H1 (cell line): ENCODE results near the gene SERPINE3. TPM values are rescaled to one million over a fixed set of nuclear protein-coding genes. Genes with fewer than 3 reads are reported as not detected.

Experiments used
- CTCF ChIA-PET: fragments of 300-600 bp; sonication (Branson Sonifier 250); formaldehyde crosslinking; loops from one replicate; lab custom pipeline; 2021; ENCODE audit not compliant: partially characterized antibody; lab: Charles Lee
- POLR2A ChIA-PET: fragments of 300-600 bp; sonication (Branson Sonifier 250); formaldehyde crosslinking; loops from one replicate; lab custom pipeline; 2021; ENCODE audit warnings: inconsistent platforms; ENCODE audit not compliant: partially characterized antibody; lab: Charles Lee
- DNase-seq, 2 experiments: peaks; one replicate each; pipeline versions ENCODE4 v3.0.0 to v3.0.0-alpha.2; 2010 to 2022; ENCODE audit warnings: low spot score in 2 of 2, low read depth in 1 of 2, mixed read lengths in 1 of 2
- FAIRE-seq: peaks from 2 replicates; lab custom pipeline; 2011; peaks lifted over from hg19 to GRCh38; lab: Jason Lieb, UNC
- H2AFZ ChIP-seq: 2 replicates; pipeline ENCODE4 v1.8.1; 2012; ENCODE audit warnings: low read length, inconsistent platforms
- H2AK5ac ChIP-seq: 2 replicates; pipeline ENCODE4 v1.6.1; 2013; ENCODE audit warnings: low read depth, low read length
- H2BK120ac ChIP-seq: replicated peaks from 2 replicates; pipeline ENCODE3; 2013; ENCODE audit warnings: low read depth, low read length, inconsistent platforms
- H2BK12ac ChIP-seq: 2 replicates; pipeline ENCODE4 v1.6.1; 2013; ENCODE audit warnings: low read depth, low read length
- H2BK15ac ChIP-seq: 2 replicates; pipeline ENCODE4 v1.6.1; 2013; ENCODE audit warnings: low read length
- H2BK20ac ChIP-seq: 2 replicates; pipeline ENCODE4 v1.6.1; 2013; ENCODE audit warnings: low read length
- H2BK5ac ChIP-seq: 2 replicates; pipeline ENCODE4 v1.6.1; 2013; ENCODE audit warnings: low read depth, low read length
- H3K14ac ChIP-seq: 2 replicates; pipeline ENCODE4 v1.6.1; 2013; ENCODE audit warnings: inconsistent platforms; ENCODE audit not compliant: insufficient read length
- H3K18ac ChIP-seq: 2 replicates; pipeline ENCODE4 v1.6.1; 2013; ENCODE audit warnings: low read length; ENCODE audit errors: extremely low read depth
- H3K23ac ChIP-seq: 2 replicates; pipeline ENCODE4 v1.6.1; 2013; ENCODE audit warnings: inconsistent platforms; ENCODE audit not compliant: insufficient read length
- H3K23me2 ChIP-seq: 2 replicates; pipeline ENCODE4 v1.6.1; 2013; ENCODE audit warnings: low read depth, low read length
- H3K27ac ChIP-seq: 2 replicates; pipeline ENCODE4 v1.6.1; 2011; ENCODE audit warnings: low read depth, low read length, inconsistent platforms
- H3K27me3 ChIP-seq, 4 experiments: replicated peaks in 1 of 4; 1 replicate in 1 of 4; 2 replicates in 3 of 4; pipeline versions ENCODE4 v1.6.1 to v1.8.1; 2011 to 2013; ENCODE audit warnings: low read length in 3 of 4, mild to moderate bottlenecking in 3 of 4, inconsistent platforms in 2 of 4, mixed read lengths in 2 of 4, moderate library complexity in 1 of 4; ENCODE audit not compliant: control insufficient read depth in 3 of 4, insufficient read depth in 3 of 4; ENCODE audit errors: extremely low read depth in 1 of 4
- H3K36me3 ChIP-seq, 4 experiments: 2 replicates each; pipeline versions ENCODE4 v1.6.1 to v1.8.1; 2011 to 2013; ENCODE audit warnings: mild to moderate bottlenecking in 4 of 4, low read length in 3 of 4, moderate library complexity in 2 of 4, control low read depth in 1 of 4, inconsistent platforms in 1 of 4; ENCODE audit not compliant: insufficient read depth in 4 of 4, control insufficient read depth in 2 of 4
- H3K4ac ChIP-seq: replicated peaks from 2 replicates; pipeline ENCODE3; 2013; ENCODE audit warnings: low read length, low read depth, mixed read lengths, inconsistent platforms; ENCODE audit not compliant: insufficient read length
- H3K4me1 ChIP-seq, 4 experiments: replicated peaks in 1 of 4; 1 replicate in 1 of 4; 2 replicates in 3 of 4; pipeline versions ENCODE4 v1.6.1 to v1.8.1; 2011 to 2013; ENCODE audit warnings: low read length in 3 of 4, inconsistent platforms in 2 of 4, mixed read lengths in 1 of 4; ENCODE audit not compliant: insufficient read depth in 4 of 4, control insufficient read depth in 3 of 4
- H3K4me2 ChIP-seq, 2 experiments: 2 replicates each; pipeline versions ENCODE4 v1.6.1 to v1.8.1; 2011 to 2013; ENCODE audit warnings: low read depth in 2 of 2, low read length in 2 of 2, control low read depth in 1 of 2, inconsistent platforms in 1 of 2, mild to moderate bottlenecking in 1 of 2; ENCODE audit not compliant: insufficient read depth in 1 of 2
- H3K4me3 ChIP-seq, 4 experiments: fragments of 200-600, 300-600 bp in 1 of 4; sonication (generic), shearing (Covaris generic), sonication (Bioruptor Twin) in 1 of 4; 2 replicates each; pipeline versions ENCODE4 v1.5.1 to v1.8.1; 2011 to 2016; ENCODE audit warnings: low read length in 4 of 4, low read depth in 3 of 4, control low read depth in 2 of 4, inconsistent platforms in 2 of 4, mild to moderate bottlenecking in 2 of 4, mixed read lengths in 1 of 4, moderate library complexity in 1 of 4; ENCODE audit not compliant: insufficient read depth in 2 of 4; ENCODE audit errors: extremely low read depth in 1 of 4
- H3K56ac ChIP-seq: replicated peaks from 2 replicates; pipeline ENCODE3; 2013; ENCODE audit warnings: low read depth, mild to moderate bottlenecking, mixed read lengths, low read length, inconsistent platforms; ENCODE audit not compliant: insufficient read length
- H3K79me1 ChIP-seq: 2 replicates; pipeline ENCODE4 v1.6.1; 2013; ENCODE audit warnings: low read depth, low read length, control low read depth
- H3K79me2 ChIP-seq, 2 experiments: 2 replicates each; pipeline versions ENCODE4 v1.6.1 to v1.8.1; 2012 to 2013; ENCODE audit warnings: low read length in 2 of 2, mild to moderate bottlenecking in 2 of 2, inconsistent platforms in 1 of 2; ENCODE audit not compliant: insufficient read depth in 2 of 2, control insufficient read depth in 1 of 2
- H3K9ac ChIP-seq, 4 experiments: replicated peaks in 1 of 4; 1 replicate in 1 of 4; 2 replicates in 3 of 4; pipeline versions ENCODE4 v1.6.1 to v1.8.1; 2011 to 2013; ENCODE audit warnings: low read depth in 3 of 4, low read length in 3 of 4, control low read depth in 2 of 4, mild to moderate bottlenecking in 2 of 4, moderate library complexity in 2 of 4, inconsistent platforms in 1 of 4; ENCODE audit errors: extremely low read depth in 1 of 4
- H3K9me3 ChIP-seq, 2 experiments: 2 replicates each; pipeline versions ENCODE4 v1.6.1 to v1.8.1; 2012 to 2013; ENCODE audit warnings: mild to moderate bottlenecking in 2 of 2, moderate library complexity in 2 of 2, control low read depth in 1 of 2, inconsistent platforms in 1 of 2, low read depth in 1 of 2, low read length in 1 of 2, mixed read lengths in 1 of 2; ENCODE audit not compliant: insufficient read depth in 2 of 2
- H4K20me1 ChIP-seq, 2 experiments: replicated peaks in 1 of 2; 2 replicates each; pipeline versions ENCODE3 to v1.8.1; 2011 to 2013; ENCODE audit warnings: inconsistent platforms in 2 of 2, low read length in 2 of 2, mild to moderate bottlenecking in 1 of 2; ENCODE audit not compliant: insufficient read depth in 2 of 2, control insufficient read depth in 1 of 2
- H4K5ac ChIP-seq: 2 replicates; pipeline ENCODE4 v1.6.1; 2013; ENCODE audit warnings: low read length, low read depth, mixed read lengths, inconsistent platforms; ENCODE audit not compliant: insufficient read length
- H4K8ac ChIP-seq: 2 replicates; pipeline ENCODE4 v1.8.0; 2013; ENCODE audit warnings: mild to moderate bottlenecking, moderate library complexity, low read length, inconsistent platforms; ENCODE audit not compliant: insufficient read depth; ENCODE audit errors: extremely low read depth
- H4K91ac ChIP-seq: replicated peaks from 2 replicates; pipeline ENCODE3; 2013; ENCODE audit warnings: low read length, mixed read lengths, inconsistent platforms; ENCODE audit not compliant: insufficient read length
- TAF1 ChIP-seq: IDR thresholded peaks from 2 replicates; pipeline ENCODE4 v1.6.1; 2011; ENCODE audit warnings: mild to moderate bottlenecking, low read depth, low read length
- WGBS, 2 experiments: shearing (Covaris generic) in 1 of 2; methylation state at CpG; one replicate each; pipeline versions ENCODE4 v1.1.6 to v1.1.7; 2013 to 2015; ENCODE audit warnings: low lambda C conversion rate in 2 of 2, mixed read lengths in 2 of 2, inconsistent platforms in 1 of 2, low coverage in 1 of 2, missing lambda C conversion rate in 1 of 2; ENCODE audit not compliant: insufficient replicate concordance in 2 of 2, insufficient coverage in 1 of 2, insufficient read length in 1 of 2; ENCODE audit errors: extremely low coverage in 1 of 2, missing lambda C conversion rate in 1 of 2; 5-methylcytosine and 5-hydroxymethylcytosine counted together
- polyA plus RNA-seq, 7 experiments: library from polyadenylated mRNA; depleted of rRNA in 3 of 7; stranded (reverse) in 5 of 7; unstranded in 2 of 7; fragments of >200 nt in 5 of 7; fragments of 200-250 nt in 2 of 7; gene quantifications; 1 replicate in 5 of 7; 2 replicates in 1 of 7; 4 replicates in 1 of 7; pipeline versions ENCODE4 v1.2.1 to v1.2.3, GENCODE V29; 2011 to 2013; ENCODE audit warnings: missing spikeins in 2 of 7, mixed read lengths in 2 of 7
- total RNA-seq: library from RNA; stranded (reverse); fragmentation: NEBNext Ultra II Directional; extraction: Animal tissue kit (Norgen Biotek cat#: 25700); gene quantifications from 2 replicates; pipeline ENCODE4 v1.2.1, GENCODE V29; 2021

Gene SERPINE3
- total and polyA plus RNA-seq, 2 of the 8 experiments (the other 6 are each of a cell fraction or from before 2014, with no cell fraction given) = 0.34 to 1.0 TPM

DNA sequence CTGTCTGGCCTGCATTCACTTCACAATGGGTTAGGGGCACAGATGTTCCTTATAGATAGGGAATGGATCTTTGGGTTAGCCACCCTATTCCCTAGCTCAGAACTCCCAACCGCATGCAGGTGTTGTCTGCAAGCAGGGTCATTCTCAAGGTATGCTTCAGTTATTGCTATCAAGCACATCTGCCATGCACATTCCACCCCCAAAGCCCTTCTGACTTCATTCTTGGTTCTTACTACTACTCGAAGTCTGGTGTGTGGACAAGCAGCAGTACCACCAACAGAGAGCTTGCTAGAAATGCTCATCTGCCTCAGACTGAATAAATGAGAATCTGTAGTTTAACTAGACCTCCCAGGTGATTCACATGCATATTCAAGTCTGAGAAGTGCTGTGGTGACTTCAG lies 31.3 kb downstream of the SERPINE3 start:
- TF ChIP-seq TAF1 = no peak
- ChIA-PET CTCF (interaction anchor here (0.6 to 1.5 kb wide), 3 partner anchors 13 to 426 kb away, joined by 3 to 5 read pairs (median 3); no protein-coding TSS in a partner anchor), POLR2A (interaction anchor here (0.8 to 1.6 kb wide), 2 partner anchors 11 to 126 kb away, joined by 3 read pairs; no protein-coding TSS in a partner anchor)

More for the DNA sequence above, 31.3 kb downstream of the SERPINE3 start:
- no peaks in the 10 kb centered on the region for H3K23me2 ChIP-seq
- 93% methylated on average over 2 of the region's 2 CpGs; no CpG with 5 or more reads in 1 of the 2 experiments for WGBS, 2 experiments
- no peak overlapping the region for H2BK120ac ChIP-seq
- no peak overlapping the region for H3K23ac ChIP-seq
- H2BK5ac ChIP-seq = no peak overlapping the region; the same call in 1 of the 2 replicates
- H3K56ac ChIP-seq = no peak overlapping the region
- H3K4me3 ChIP-seq = no peak overlapping the region
- H2AFZ ChIP-seq = no peak overlapping the region
- no peaks in the 10 kb centered on the region; a peak in 1 of 4 replicates for H3K79me2 ChIP-seq
- H3K4me1 ChIP-seq = peaks cover 0 to 7% (median 3%) of the 10 kb centered on the region in 4 experiments; a peak in 3 of 7 replicates
- H3K9me3 ChIP-seq = no peaks in the 10 kb centered on the region
- H4K91ac ChIP-seq = no peak overlapping the region
- no peaks in the 10 kb centered on the region for H3K27me3 ChIP-seq
- no peaks in the 10 kb centered on the region for H4K20me1 ChIP-seq
- H2AK5ac ChIP-seq = no peak overlapping the region
- no peak overlapping the region for H2BK15ac ChIP-seq
- no peaks in the 10 kb centered on the region; the same call in 1 of the 2 replicates for H3K79me1 ChIP-seq
- H4K8ac ChIP-seq = no peak overlapping the region
- H3K18ac ChIP-seq = no peak overlapping the region
- H4K5ac ChIP-seq = no peak overlapping the region
- FAIRE-seq (peak; percentile 55), DNase-seq (no peak)
- no peak overlapping the region for H3K4me2 ChIP-seq
- H2BK20ac ChIP-seq = no peak overlapping the region
- no peak overlapping the region for H3K27ac ChIP-seq
- peaks cover 3 to 80% (median 30%) of the 10 kb centered on the region in 4 experiments; a peak in 6 of 8 replicates for H3K36me3 ChIP-seq
- no peak overlapping the region for H3K4ac ChIP-seq
- H3K9ac ChIP-seq = no peak overlapping the region
- no peak overlapping the region for H3K14ac ChIP-seq
- no peak overlapping the region for H2BK12ac ChIP-seq
